Measurements from ENCODE around the gene CREB3L2.
A peak's percentile ranks its signal among the peaks of the same experiment; 100 is the strongest.

Gene CREB3L2

GRCh38 chr7:138032770-138033169 is 30.9 kb upstream of the CREB3L2 start:
- peak; percentile 37 for DNase-seq (ENCODE audit: low read depth)
- TF ChIP-seq, protein P1, sequence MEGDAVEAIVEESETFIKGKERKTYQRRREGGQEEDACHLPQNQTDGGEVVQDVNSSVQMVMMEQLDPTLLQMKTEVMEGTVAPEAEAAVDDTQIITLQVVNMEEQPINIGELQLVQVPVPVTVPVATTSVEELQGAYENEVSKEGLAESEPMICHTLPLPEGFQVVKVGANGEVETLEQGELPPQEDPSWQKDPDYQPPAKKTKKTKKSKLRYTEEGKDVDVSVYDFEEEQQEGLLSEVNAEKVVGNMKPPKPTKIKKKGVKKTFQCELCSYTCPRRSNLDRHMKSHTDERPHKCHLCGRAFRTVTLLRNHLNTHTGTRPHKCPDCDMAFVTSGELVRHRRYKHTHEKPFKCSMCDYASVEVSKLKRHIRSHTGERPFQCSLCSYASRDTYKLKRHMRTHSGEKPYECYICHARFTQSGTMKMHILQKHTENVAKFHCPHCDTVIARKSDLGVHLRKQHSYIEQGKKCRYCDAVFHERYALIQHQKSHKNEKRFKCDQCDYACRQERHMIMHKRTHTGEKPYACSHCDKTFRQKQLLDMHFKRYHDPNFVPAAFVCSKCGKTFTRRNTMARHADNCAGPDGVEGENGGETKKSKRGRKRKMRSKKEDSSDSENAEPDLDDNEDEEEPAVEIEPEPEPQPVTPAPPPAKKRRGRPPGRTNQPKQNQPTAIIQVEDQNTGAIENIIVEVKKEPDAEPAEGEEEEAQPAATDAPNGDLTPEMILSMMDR (IDR thresholded peaks at IDR 0.05; ENCODE audit: low read length, missing control alignments), result no peak
- H3K4me3 ChIP-seq (replicated peaks; ENCODE audit: low read depth, low read length), result no peak overlapping the region

DNA sequence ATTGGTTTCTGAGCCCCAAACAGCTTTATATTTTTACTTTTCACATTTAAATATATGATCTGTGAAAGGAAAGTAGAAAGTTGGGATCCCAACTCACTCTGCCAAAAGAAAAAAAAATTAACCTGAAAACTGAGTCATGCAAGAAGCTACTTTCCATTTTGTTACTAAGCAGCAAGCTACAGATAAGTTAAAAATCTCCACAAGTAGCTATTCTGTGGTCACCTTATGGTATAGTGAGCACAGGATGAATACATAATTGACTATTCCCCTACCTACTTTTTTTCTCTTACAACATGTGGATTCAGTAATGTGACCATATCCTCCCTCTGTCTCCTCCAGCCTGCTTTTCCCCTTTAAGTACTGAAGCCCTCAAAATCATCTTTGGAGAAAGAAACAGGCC is 30.3 kb upstream of the CREB3L2 start:
- TF ChIP-seq, protein P1 (IDR thresholded peaks at IDR 0.05; ENCODE audit: low read length, missing control alignments), result no peak
- DNase-seq (ENCODE audit: low read depth), result no peak
- H3K4me3 ChIP-seq (replicated peaks; ENCODE audit: low read depth, low read length), result no peak overlapping the region

DNA sequence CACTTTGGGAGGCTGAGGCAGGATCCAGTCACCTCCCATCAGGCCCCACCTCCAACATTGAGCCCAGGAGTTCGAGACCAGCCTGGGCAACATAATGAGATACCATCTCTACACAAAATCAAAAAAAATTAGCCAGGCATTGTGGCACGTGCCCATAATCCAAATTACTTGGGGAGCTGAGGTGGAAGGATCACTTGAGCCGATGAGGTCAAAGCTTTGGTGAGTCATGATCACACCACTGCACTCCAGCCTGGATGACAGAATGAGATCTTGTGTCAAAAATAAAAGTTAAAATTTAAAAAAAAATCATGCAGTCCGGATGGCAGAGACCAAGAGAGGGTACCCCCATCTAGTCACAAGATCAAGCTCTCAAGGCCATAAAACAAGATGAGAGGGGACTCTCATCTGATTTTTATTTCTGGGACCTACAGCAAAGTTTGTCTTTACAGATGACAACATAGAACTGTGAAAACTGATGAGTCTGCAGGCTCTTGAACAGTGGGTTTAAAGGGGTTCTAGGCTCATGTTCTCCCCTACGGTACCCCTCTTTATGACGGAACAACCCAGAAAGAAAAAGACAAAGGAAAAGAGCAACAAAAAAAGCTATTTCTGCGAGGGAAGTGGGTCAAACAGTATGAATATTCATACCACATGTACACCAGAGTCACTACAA is 28.9 kb upstream of the CREB3L2 start:
- peak; percentile 6 for DNase-seq (ENCODE audit: low read depth)
- H3K4me3 ChIP-seq (replicated peaks; ENCODE audit: low read depth, low read length), result no peak overlapping the region
- TF ChIP-seq, protein P1 (IDR thresholded peaks at IDR 0.05; ENCODE audit: low read length, missing control alignments), result no peak

- no peak overlapping the region for H3K4me3 ChIP-seq (replicated peaks; ENCODE audit: low read depth, low read length)
- TF ChIP-seq, protein P1 (IDR thresholded peaks at IDR 0.05; ENCODE audit: low read length, missing control alignments), result no peak
- DNase-seq (ENCODE audit: low read depth), result peak; percentile 16
Measured at GRCh38 chr7:138029941-138030340, 28.1 kb upstream of the CREB3L2 start.

DNA sequence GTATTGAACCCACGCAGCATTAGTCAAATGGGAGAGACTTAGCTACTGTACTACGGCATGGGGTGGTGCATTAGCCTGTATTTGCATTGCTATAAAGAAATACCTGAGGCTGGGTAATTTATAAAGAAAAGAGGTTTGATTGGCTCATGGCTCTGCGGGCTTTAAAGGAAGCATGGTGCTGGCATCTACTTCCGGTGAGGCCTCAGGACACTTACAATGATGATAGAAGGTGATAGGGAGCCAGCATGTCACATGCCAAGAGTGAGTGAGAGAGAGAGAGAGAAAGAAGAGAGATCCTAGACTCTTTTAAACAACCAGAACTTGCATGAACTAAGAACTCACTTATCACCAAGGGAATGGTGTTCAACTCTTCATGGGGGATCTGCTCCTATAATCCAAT is 27.2 kb upstream of the CREB3L2 start:
- no peak overlapping the region for H3K4me3 ChIP-seq (replicated peaks; ENCODE audit: low read depth, low read length)
- TF ChIP-seq, protein P1 (IDR thresholded peaks at IDR 0.05; ENCODE audit: low read length, missing control alignments), result no peak
- DNase-seq (ENCODE audit: low read depth), result no peak

DNA sequence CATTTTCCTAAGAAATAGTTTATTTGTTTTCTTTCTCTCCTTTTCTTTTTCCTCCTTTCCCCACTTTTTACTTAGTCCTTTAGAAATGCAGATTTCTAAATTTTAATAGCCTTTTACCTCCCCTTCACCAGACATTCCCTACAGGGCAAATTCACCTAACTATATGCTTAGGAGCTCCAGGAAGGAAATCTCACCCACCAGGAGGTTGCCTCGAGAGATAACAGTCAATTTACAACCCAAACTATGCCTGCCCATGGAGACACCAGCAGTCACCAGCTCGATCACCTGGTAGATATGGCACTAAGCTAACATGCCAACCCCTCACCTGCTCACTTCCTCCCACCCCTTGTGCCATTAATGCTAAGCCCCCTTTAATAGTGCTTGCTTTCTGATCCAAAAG is 25.2 kb upstream of the CREB3L2 start:
- H3K4me3 ChIP-seq (replicated peaks; ENCODE audit: low read depth, low read length), result no peak overlapping the region
- TF ChIP-seq, protein P1 (IDR thresholded peaks at IDR 0.05; ENCODE audit: low read length, missing control alignments), result no peak
- DNase-seq (ENCODE audit: low read depth), result no peak

All from fibroblast of pulmonary artery (primary cell).